ENCODE results near the gene B3GNT3.
A peak's percentile ranks its signal among the peaks of the same experiment; 100 is the strongest.

Gene B3GNT3

DNA sequence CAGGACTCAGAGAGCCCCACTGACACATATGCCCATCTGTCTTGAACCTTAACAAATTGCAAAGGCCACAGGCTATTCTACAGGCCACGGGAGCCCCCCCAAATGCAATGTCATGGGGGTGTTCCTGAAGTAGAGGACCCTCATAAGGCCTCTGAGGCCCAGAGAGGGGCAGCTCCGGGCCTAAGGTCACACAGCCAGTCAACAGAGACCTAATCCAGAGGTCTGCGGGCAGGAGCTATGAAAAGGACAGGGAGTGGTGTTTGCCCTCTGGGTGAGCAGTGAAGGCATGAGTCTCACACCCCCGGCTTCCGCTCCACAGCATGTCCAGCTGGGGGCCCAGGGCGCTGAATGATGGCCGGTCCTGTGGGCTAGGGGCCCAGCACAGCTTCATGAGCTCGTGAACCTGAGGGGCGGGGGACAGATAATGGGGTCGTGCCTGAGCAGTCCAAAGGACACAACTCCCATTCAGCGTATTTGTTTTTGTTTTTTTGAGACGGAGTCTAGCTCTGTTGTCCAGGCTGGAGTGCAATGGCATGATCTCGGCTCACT lies 31.6 kb downstream of the B3GNT3 start:
- intact Hi-C loops (cut with DNase I): no loop called here
- no peak for DNase-seq

DNA sequence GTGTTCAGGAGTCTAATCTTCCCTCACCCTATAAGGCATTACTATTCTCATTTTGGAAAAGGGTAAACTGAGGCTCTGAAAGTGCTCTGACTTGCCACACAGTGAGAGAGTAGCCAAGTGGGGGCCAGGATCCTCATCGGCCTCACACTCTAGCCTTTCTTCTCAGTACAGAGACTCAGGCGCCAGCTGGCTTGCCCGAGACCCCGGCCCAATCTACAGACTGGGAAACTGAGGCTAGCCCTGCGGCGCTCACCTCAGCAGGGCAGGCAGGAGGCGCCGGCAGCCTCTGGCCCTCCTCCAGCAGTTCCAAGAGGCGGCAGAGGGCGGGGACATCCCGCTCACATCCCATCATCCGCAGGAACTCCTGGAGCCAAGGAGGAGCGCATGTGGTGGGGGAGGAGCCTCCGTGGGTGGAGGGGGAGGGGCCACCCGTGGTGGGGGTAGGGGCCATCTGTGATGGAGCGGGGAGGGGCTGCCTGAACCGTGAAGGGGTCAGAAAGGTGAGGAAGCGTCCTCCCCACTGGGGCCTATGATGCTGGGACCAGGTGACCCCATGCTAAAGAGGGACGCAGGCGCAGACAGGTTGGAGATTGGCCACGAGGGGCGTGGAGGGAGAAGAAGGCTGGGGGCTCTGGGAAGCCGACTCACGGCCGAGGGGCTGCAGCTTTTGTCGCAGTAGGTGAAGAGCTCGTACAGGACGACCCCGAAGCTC lies 35.1 kb downstream of the B3GNT3 start:
- intact Hi-C loops (cut with DNase I): no loop called here

DNA sequence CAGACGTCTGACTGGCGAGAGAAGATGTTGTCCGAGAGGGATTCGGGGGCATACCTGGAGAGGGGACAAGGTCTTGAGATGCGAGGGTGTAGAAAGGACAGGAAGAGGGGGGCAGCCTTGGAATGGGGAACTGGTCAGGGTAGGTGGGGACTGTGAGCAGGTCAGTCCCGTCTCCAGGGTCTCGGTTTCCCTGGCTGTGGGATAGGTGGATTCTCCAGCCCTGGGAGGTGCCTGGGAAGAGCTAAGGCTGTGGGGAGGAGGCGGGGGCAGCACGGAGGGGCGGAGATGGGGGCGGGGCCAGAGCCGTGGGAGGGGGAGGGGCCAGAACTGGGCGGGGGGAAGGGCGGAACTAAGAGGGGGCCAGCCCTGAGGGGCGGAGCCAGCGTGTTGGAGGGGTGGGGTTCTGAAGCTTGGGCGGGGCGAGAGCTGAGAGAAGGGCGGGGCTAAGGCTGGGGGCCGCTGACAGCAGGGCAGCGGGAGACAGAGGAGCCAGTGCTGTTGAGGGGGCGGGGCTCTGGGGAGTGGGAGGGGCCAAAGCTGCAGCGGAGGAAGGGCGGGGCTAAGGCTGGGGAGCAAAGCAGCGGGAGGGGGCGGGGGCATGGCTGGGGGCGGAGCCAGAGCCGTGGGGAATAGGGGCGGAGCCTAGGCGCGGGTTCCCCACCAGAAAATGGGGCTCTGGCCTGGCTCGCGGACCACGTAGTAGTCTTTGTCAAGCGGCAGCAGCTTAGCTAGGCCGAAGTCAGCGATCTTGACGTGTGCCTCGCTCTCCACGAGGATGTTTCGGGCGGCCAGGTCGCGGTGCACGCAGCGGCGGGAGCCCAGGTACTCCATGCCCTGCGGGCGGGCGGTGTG lies 35.9 kb downstream of the B3GNT3 start:
- peak; percentile 54 to 98 (median 87) for DNase-seq
- intact Hi-C loops (cut with DNase I): no loop called here

More for the DNA sequence above, 35.1 kb downstream of the B3GNT3 start:
- DNase-seq: peak; percentile 13 to 87 (median 66)

DNA sequence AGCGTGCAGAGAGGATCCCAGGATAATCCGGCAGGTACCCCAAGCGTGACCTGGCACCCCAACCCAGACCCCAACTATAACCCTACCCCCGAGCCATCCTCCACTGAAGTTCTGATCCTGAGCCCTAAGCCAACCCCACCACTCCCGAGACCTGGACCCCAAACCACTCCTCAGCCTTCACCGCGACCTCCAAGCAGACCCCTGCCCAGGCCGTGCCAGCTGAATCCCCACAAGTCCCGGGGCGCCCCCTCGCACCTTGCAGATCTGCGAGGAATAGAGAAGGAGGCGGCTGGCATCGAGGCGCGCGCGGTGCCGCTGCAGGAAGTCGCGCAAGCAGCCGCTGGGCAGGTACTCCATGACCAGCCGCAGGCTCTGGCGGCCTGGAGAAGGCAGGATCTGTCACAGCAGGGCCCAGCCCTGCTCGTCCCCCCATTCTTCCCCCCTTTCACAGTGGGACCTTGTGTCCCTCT lies 36.5 kb downstream of the B3GNT3 start:
- intact Hi-C loops (cut with DNase I): no loop called here
- DNase-seq: peak in 2 of 42 donors; percentile 18 to 37

DNA sequence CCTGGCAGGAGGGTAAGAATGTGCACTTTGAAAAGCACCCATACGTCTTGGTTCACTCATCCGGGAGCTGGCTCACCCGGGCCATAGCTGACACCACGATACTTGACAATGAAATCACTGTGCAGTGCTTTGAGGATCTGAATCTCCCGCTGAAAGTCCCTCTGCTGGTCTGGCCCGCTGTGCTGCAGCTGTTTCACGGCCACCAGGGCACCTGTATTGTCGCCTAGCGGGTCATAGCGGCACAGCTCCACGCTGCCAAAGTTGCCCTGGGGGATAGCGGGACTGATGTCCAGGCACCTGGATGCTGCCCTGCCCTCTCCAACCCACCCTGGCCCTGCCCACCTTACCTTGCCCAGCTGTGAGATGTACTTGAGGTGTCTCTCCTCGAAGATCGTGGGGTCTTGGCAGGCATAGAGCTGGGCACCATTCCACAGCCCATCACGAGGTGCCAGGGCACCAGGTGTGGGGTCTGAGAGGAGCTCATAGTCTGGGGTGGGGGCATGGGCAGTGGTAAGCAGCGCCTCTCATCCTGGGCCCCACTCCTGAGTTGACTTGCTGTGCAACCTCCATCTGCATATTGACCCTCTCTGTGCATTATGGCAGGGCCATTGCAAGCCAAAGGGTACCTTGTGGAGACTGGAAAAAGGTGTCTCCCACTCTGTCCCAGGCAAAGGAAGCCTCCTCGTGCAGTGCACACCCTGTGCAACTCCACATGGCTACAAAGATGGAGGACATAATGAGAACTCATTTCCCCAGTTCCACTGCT lies 37.7 kb downstream of the B3GNT3 start:
- intact Hi-C loops (cut with DNase I): no loop called here
- no peak for DNase-seq

DNA sequence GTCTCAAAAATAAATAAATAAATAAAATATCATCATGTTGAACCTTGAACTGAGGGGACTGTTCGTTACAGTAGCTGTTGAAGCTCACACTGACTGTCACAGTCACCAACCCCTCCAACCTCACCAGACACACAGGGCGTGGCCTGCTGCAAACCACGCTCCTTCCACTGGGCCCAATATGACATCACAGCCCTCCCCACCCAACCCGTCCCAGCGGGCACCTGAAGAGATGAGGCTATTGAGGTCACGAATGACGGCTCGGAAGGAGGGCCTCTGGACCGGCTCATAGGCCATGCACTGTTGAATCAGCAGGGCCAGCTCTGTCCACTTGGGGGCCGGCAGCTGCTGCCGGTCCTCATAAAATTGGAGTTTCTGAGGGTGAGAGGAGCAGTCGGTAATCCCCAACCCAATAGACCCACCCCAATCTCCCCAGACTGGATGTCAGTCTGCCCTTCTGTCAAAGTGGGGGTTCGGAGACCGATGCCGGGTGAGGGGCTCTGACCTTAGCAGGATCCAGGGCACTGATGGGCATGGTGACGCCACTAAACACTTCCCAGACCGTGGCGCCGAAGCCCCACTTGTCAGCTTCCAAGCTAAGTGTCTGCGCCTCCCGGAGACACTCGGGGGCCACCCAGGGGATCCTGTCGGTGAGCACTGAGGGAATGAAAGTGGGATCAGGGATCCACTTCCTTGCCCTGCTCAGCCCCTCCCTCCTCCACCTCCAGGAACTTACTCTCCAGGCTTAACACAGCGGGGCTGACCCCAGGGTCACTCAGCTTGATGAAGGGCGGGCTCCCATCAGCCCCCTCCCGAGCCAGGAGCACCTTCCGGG lies 39.6 kb downstream of the B3GNT3 start:
- DNase-seq: no peak
- intact Hi-C loops (cut with DNase I): no loop called here

DNA sequence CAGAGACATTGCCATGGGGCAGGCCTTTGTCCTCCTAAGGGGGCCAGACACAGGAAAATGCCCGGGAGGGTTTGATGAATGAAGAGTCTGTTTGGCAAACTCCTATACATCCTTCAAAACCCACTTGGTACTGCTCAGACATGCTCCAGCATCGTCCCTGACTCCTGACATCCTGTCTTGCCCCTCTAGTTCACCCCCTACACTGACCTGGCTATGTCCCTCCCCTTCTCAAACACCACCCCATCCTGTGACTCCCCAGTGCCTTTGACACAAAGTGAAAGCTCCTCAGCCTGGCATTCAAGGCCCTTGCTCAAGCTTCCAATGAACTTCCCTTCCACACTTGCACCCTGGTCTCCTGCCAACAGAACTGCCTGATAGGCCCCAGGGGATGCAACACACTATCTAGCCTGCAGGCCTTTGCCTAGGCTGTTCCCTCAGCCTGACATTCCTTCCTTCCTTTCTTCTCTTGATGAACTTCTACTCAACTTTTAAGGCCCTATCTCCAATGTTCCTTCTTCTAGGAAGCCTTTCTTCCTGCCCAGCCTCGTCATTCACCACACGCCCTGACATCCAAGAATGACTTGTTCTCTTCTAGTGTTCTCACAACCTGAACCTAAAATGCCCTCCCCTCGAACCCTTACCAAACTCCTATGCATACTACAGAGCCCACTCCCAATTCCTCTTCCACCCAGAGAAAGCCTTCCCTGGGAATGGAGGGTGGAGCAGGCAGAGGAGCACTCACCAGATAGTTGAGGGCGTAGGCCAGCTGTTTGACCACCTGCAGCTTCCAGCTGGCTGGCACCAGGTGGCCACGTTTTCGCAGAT lies 40.5 kb downstream of the B3GNT3 start:
- DNase-seq: no peak
- intact Hi-C loops (cut with DNase I): no loop called here

DNA sequence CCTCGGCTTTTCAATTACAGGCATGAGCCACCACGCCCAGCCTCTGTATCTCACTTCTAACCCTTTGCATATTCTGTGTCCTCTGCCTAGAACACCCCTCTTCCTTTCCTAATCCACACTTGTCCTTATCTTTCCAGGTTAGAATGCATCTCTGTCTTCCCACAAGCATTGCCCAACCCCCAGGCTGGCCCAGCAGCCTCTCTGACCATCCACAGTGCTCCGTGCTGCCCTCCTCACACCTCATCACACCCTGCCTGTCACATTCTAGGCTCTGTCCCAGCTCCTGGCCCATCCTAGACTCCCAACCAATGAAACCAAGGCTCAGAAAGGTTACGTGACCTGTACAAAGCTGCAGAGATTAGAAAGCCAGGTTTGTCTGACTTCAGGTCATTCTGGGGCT lies 41.6 kb downstream of the B3GNT3 start:
- intact Hi-C loops (cut with DNase I): no loop called here
- DNase-seq: no peak

DNA sequence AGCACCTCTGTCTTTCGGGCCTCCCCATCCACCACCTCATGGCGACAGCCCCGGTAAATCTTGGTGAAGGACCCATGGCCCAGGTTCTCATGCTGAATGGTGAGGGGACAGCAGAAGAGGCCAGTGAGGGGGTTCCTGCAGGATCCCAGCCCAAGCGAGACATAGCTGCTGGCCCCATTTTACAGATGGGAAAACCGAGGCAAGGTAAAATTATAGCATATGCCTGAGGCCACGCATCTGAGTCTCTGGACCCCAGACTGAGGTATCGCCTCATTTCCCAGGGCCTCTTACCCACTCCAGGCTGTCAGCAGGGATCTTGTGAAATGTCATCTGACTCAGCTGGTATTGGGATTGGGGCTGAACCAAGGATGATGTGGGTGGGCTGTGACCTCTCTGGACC lies 43.0 kb downstream of the B3GNT3 start:
- no peak for DNase-seq
- intact Hi-C loops (cut with DNase I): no loop called here

DNA sequence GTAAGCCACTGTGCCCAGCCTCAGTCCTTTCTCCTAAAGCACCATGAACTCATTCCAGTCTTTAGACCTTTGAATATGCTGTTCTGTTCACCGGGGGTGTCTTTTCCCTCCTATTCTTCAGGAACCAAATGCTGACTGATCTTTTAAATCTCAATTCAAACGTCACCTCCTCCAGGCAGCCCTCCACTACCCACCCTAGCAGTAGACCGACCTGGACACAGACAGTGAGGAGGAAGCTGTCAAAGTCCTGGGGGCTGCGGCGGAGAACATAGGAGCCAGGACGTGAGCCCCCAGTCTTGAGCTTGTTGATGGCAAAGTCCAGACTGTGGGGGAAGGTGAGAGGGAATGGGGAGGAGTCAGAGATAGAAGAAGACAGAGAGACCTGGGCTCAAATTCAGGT lies 45.1 kb downstream of the B3GNT3 start:
- intact Hi-C loops (cut with DNase I): no loop called here
- no peak for DNase-seq

DNA sequence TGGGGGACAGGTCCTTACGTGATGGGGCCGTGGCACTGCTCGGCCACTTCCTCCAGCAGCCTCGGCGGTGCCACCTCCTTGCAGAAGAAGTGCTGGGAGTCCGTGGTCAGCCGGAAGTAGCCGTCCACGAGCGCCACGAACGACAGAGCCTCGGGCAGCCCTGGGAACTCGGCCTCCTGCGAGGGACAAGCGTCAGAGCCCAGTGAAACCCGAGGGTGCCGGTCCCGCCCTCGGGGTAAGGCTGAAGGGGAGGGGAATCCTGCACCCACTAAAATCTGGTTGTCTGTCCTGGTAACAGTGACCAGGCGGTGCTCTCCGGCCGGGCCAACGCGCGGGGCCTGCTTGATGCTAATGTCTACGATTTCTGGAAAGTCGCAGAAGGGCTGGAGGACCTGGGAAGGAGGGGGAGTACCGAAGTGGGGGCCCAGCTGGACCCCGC lies 46.5 kb downstream of the B3GNT3 start:
- no peak for DNase-seq

DNA sequence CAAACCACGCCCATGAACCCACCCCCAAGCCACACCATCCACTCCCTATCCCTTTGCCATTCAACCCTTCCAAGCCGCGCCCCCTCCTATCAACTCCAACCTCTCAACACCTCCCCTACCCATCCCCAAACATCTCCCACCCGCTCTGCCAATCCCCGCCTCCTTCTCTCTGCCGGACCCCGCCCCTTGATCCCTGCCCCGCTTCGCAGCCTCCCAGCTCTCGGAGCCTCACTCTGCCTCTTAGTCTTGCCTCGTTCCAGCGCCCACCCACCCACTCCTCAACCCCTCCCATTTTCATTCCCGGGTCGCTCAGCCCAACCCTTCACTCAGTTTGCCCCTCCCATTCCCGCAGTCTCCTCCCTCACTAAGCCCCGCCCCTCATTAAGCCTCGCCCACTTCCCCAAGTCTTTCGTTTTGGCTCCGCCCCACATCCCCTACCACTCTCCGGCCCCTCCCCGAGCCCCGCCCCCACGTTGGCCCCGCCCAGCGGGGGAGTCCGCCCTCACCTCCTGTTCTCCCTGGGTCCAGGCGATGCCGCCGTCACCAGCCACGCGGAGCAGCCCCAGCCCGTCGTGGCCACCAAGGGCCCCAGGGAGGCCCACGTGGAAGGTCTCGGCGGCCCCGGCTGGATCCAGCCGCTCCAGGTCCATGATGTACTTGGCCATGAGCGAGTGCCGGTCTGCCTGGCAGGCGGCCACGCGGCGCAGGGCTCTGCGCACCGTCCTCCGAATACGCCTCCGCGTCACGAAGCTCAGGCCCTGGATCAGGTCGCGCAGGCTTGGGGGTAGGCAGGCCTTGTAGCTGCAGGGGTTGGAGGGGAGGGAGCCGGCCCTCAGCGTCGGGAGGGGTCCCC lies 47.1 kb downstream of the B3GNT3 start:
- peak; percentile 28 to 93 (median 80) for DNase-seq
- intact Hi-C loops (cut with DNase I): no loop called here

More for the DNA sequence above, 46.5 kb downstream of the B3GNT3 start:
- intact Hi-C loops (cut with DNase I): no loop called here

DNA sequence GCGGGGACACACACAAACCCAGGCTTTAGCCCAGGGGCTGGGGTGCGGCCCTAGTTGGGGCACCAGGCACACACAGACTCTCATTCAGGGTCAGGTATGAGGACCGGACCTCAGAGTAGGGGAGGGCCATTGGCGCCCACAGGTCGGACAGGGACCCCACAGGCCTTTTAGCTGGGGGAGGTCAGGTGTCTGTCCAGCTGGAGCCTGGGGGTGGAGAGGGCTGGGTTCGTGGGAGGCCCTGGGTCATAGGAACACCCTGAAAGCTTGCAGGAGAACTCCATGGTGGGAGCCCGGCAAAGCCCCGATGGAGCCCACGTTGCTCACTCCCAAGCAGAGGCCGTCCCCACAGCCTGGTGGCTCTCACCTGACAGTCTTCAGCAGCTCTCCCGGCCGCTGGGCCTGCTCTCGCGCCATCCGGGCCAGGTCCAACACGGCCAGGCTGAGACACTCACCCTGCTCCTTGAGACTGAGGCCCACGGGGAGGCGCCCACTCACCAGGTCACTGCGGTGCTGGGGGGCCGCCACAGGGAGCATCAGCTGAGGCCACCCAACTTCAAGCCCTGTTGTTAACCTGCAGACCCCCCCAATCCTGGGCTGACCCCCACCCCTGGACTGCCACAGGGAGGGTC lies 47.8 kb downstream of the B3GNT3 start:
- intact Hi-C loops (cut with DNase I): no loop called here
- peak in 1 of 42 donors; percentile 19 for DNase-seq

DNA sequence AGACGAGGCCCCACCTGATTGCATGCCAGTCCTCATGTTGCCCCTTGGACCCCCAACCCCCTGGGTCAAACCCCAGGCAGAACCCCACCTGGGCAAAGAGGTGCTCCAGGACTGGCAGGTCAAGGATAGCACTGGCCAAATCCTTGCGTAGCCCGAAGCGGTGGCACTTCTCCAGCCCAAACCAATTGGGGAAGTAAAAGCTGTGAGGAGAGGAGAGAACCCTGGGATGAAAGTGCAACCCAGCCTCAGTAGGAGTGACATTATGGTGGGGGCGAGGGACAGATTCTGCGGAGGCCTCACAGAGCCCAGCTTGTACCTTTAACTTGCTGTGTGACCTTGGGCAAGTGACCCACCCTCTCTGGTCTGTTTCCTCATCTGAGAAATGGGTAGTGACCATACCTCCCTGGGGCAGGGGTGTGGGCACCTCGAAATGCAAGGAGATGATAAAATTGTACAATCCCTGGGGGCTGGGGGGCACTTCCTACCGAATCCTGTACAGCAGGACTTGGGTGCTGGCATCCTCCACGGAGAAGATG lies 48.4 kb downstream of the B3GNT3 start:
- DNase-seq: no peak
- intact Hi-C loops (cut with DNase I): no loop called here

DNA sequence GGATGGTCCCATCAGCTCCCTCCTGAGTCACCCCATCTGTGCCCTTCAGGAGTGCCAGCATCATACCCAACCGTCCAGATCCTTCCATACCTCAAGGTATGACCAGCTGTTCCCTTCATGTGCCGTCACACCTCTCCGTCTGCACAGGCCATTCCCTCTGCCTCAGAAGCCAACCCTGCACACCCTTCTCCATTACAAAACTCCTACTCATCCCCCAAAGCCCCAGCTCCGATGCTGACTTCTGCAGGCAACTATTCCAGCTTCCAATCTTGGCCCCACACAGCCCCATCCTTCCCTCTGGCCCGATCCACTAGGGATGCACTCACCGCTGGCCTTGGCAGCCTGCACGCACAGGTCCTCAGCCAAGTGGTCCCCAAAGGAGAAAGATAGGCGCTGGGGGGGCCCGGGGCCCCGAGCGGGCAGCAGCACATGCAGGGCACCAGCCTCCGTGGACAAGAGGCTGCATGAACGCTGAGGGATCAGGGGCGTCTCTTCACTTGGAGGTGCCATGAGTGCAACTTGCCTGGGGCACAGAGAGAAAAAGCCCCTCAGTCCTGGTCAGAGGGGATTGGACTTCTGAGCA lies 49.1 kb downstream of the B3GNT3 start:
- intact Hi-C loops (cut with DNase I): no loop called here
- DNase-seq: no peak

DNA sequence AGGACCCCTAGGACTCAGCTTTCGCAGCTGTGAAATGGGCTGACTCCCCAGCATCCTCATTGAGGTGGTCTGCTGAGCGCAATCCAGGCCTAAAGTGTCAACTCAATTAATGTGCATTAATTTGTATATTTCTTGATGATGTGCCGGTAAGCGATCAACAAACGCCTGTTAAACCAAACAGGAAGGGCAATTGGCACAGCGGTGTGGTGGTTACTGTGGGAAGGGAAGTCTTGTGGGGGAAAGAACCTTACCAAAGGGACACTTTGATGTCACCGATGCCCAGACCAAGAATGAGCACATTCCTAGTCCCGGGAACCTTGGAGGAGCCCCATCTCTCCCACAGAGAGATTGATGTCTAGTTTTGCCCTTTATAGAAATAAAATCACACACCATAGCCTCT lies 51.2 kb downstream of the B3GNT3 start:
- intact Hi-C loops (cut with DNase I): no loop called here
- DNase-seq: no peak

All from head of caudate nucleus (tissue), 42 donors.